HG03139 (cell line): ENCODE measurements around the gene CEP83.

ENCODE experiments used
- ATAC-seq: cut with Tn5 transposase; IDR thresholded peaks from one replicate; pipeline ENCODE4 v1.9.1; 2021; ENCODE audit not compliant: unreplicated experiment

CEP83 gene

GRCh38 chr12:94309373-94309772, 150.3 kb downstream of the CEP83 start:
- ATAC-seq = no peak

DNA sequence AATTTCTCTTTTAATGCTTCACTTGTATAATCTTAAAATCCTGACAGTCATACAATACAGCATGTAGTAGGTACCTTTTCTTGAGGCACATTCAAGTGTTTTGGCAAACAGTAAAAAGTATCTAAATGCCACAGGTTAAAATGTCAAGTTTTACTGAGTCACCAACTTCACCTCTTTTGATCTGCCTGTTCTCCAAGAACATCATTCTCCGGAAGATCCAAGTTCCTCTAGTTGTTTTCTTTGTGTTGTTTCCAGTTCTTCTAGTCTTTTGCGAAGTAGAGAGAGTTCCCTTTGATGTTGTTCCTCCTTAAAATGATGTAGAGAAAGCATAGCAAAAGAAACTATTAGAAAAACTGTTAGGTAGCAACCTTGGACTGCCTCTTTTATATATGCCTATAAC, 151.1 kb downstream of the CEP83 start:
- ATAC-seq = no peak

DNA sequence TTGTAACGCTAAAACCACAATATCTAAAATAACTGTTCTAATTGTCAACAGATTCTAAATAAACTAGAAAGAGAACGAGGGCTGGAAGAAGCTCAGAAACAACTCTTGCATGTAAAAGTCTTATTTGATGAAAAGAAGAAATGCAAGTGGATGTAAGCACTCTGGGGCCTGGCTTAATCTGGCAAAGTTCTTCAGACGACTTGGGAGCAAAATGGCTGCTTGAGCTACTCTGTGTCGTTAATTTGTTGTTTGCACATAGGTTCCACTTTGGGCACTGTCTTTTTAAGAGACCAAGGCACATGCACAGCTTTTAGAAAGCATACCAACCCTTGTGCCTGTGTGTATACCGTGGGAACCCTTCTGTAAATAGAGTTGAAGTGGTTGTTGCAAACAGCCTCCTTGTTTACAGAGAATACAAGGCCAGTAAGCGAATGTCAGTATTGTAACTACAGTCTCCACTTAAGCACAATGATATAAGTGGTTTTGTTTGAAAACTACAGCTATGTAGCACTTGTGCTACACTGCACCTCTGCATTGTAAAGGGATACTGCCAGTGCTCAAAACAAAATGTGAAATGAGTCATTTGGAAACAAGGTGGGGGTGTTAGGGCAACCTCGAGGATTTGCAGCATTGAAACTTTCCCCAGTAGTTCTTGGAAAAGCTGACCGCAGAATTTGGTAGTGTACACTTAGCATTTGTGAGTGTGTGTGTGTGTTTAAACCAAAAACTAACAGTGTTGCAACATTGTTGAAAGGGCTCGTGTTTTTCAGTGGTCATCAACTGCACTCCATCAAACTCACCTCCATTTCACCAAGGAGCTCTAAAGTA, 154.3 kb downstream of the CEP83 start:
- no peak for ATAC-seq

GRCh38 chr12:94304566-94305061, 155.1 kb downstream of the CEP83 start:
- no peak for ATAC-seq

DNA sequence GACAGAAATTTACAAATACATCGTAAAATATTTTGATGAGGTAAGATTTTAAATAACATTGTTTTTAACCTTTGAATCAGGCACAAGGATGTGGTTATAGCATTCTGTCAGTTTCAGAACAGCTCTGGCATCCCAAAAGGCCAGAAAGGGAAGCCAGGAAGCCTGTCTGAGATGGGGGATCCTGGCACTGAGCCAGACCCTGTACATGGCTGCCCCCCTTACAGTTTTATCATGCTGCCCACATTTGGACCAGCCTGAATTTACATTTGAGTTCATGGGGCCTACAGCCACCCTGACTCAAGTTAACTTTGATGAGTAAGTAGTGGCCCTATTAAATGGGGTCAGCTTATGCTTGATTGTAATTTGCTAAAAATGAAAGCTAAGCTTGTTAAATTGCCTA, 155.7 kb downstream of the CEP83 start:
- ATAC-seq = no peak

- ATAC-seq = no peak
Measured at GRCh38 chr12:94299846-94300245, 159.8 kb downstream of the CEP83 start.

- no peak for ATAC-seq
Measured at GRCh38 chr12:94297876-94298505, 161.7 kb downstream of the CEP83 start.

DNA sequence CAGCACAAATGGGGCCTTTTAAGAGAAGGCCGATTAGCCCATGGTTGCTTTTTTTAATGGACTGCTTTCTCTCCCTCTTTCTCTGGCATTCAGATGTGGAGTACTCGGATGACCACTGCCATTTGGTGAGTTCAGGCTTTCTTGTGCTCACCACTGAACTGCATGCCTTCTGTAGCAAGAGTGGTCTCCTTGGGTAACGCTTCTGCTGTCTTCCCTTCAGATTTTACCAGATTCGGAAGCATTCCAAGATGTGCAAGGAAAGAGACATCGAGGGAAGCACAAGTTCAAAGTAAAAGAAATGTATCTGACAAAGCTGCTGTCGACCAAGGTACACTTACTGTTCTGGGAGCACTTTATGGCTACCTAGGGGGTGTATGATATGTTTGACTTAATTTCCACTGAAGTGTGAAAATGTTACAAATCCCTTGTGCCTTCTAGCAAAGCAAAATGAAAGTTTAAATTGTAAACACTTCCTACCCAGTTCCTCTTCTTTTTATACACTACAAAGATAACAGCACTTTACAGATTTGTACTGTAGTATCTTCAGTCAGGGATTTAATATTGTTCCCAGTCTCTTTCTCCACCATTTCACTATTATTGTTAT, 162.5 kb downstream of the CEP83 start:
- ATAC-seq = no peak

GRCh38 chr12:94290353-94290752, 169.3 kb downstream of the CEP83 start:
- ATAC-seq = no peak

- ATAC-seq = no peak
Measured at GRCh38 chr12:94289461-94290312, 170.0 kb downstream of the CEP83 start.

DNA sequence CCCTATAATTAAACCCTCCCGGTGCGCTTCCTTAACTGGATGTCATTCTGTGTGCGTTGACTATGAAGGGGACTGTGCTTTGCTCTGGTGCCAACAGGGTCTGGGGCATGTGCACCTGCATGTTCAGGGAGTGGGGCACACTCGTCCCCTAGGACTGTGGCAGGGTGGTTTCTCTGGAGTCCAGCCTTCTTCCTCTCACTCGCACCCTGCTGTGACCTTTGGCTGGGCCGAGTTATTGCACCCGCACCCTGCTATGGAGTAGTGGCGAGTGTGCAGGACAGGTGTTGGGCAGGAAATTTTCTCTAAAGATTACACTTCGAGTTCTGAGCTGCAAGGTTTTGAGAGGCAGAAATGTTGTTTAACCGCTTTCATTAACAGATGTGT, 172.4 kb downstream of the CEP83 start:
- no peak for ATAC-seq

DNA sequence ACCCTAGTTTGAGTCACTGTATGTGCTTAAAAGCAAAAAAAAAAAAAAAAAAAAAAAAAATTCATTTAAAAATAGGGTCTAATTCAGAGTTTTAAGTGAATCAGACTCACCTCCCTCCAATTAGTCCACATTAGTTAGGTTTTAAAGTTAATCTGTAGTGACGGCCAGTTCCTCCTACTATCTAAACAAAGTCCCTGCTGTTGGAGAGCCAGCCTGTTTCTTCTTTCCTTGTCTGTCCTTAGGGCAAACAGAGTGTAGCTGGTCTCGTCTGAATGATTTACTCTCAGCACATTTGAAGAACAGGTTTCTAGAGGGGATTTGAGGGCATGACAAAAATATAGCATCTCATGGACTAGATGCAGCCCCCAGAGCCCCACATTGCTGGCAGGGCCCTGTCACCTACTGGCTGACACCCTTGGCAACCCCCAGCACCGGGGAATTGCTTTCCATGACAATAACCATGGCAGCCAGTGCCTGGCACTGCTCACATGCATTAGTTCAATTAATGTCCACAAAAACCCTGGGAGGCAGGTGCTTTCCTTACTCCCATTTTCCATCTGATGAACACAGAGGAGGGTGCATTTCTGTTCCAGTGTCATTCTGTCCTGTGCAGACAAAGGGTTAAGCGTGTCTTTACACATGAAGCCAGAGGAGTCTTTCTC, 173.0 kb downstream of the CEP83 start:
- ATAC-seq = no peak

DNA sequence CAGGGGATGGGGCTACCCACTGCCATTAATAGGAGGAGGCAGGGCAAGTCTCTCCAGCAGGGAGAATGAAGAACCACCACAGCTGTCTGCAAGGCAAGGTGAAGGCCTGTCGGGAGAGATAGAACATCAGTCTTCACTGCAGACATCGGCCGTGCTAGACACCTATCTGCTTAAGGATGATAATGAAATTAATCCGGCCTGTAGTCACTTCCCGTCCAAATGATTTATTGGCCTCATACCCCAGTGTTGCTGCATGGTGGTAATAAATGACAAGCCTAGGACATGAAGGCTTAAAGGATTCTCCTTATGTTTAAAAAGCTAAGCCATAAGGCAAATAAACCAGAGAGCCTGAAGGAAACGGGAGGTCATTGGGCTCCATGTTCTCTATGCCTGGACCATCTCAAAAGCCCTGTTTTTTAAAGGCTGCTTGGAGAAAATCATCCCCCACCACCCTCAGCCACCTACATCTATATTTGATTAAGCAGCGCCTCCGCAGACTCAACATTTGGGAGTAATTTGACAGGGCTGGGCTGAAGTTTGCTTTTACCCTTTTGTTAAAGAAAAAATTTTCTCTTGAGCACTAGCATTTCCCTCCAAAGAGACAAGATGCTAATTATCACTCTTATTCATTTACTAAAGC, 173.6 kb downstream of the CEP83 start:
- no peak for ATAC-seq

DNA sequence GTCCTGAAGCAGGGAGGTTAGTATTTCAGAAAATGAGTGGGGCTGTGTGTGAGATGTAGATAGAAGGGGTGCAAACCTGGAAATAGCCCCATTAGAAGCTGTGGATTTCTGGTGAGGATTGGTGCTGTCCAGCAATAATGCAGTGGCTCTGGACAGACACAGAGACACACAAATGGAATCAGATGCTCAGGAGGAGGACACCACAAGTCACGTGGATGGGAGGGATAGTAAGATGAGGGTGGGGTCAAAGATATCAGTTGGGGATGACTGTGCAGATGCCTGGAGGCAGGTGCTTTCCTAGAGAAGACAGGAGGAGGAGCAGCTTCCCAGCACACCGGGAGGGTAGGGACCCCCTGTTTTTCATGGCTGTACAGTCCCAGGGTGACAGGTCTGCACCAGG, 174.8 kb downstream of the CEP83 start:
- ATAC-seq = no peak

DNA sequence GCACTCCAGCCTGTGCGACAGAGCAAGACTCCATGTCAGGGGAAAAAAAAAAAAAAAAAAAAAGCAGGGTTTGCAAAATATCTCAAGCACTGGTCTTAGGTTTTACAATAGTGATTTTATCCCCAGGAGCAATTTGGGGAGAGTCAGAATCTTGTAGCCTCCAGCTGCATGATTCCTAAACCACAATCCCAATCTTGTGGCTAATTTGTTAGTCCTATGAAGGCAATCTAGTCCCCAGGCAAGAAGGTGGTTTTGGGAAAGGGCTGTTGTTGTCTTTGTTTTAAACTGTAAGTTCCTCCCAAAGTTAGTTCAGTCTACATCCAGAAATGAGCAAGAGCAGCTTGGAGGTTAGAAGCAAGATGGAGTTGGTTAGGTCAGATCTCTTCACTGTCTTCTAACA, 175.6 kb downstream of the CEP83 start:
- ATAC-seq = no peak

DNA sequence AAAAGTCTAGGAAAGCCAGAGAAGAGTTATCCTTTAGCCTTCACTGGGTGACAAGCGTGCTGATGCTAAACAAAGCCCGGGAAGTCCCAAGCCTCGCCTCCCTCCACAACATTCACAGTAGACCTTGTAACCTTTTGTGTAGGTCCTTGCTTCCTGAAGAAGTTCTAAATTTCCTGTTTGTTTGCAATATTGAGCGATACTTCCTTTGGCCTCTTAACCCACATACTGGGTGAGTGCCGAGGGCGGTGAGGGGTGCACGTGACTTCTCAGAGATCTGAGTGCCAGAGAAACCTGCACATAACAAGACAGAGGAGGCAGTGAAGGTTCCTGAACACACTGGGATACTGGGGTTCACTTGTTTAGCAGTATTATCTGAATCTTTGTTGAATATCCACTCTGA, 177.0 kb downstream of the CEP83 start:
- ATAC-seq = no peak

GRCh38 chr12:94280063-94280462, 179.6 kb downstream of the CEP83 start:
- no peak for ATAC-seq

DNA sequence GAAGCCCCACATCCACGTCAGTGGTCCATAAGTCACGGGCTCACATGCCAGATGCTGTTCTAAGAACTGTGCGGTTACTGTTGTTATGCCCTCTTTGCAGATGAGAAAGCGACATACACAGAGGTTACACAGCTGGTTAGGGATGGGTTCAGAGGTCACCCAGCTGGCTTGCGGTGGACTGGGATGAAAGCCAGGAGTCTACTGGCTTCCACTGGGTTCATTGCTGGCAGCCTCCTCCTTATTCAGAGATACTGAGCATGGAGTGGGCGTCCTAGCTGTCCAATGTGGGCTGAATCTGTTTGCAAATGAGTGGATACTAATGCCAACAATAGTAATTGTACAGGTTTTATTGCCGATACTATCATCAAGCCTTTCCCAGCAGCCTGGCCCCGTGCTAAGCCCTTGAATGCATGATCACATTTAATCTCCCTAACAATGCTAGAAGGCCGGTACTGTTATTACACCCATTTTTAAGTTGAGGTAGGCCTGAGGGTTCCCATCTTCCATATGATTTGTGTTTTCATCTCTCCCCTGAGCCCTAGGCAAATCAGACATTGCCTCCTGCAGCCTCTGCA, 182.2 kb downstream of the CEP83 start:
- no peak for ATAC-seq

DNA sequence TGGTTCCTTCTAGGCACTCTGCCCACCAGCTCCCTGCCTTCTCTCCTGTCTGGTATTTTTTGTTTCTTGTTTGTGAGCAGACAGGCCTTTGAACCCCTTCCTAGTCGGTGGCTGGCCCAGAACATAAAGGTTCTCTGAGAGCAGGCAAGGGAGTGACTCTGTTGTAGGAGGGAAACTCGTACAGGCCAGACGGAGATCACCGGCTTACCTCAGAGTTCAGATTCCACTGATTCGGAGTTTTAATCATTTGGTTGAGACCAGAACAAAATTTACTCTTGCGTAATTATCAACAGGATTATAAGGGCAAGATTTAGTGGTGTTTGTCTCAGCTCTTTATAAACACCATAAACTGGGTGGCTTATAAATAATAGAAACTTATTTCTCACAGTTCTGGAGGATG, 182.9 kb downstream of the CEP83 start:
- no peak for ATAC-seq

DNA sequence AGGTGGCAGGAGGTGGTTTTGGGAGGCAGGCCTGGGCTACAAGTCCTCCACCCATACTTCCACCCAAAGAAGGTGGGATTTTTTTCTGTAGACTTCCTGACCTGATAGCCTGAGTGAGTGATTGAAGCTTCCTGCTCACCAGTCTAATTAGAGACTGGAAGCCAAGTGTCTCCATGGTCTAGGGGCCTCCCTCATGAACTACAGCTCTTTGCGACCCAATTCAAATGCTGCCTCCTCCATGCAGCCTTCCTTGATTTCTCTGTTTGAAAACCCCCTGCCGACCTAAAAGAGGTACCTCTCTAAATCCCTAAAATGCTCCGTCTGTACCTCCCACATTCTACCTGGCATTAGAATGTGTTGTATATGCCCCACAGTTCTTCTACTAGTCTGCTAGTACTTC, 186.4 kb downstream of the CEP83 start:
- no peak for ATAC-seq
